ENCODE data around the gene GJA3.

GRCh38 chr13:20197361-20197834, 36.5 kb upstream of the GJA3 start:
- TF ChIP-seq BHLHE40 (IDR thresholded peaks at IDR 0.05; ENCODE audit: borderline replicate concordance) = no peak
- TF ChIP-seq L3MBTL2 (conservative IDR thresholded peaks at IDR 0.05) = no peak
- TF ChIP-seq SP1 (IDR thresholded peaks at IDR 0.05) = no peak
- peak; percentile 97 for TF ChIP-seq ZNF384 (IDR thresholded peaks at IDR 0.05)
- no peak for TF ChIP-seq FOXM1 (IDR thresholded peaks at IDR 0.05; ENCODE audit: borderline replicate concordance)
- no peak for TF ChIP-seq HDGF (IDR thresholded peaks at IDR 0.05; ENCODE audit: borderline replicate concordance)

All from HEK293T (cell line).